NT2/D1 (cell line): ENCODE measurements around the gene NSUN2.

ENCODE experiments used
- YY1 ChIP-seq: IDR thresholded peaks from 2 replicates; pipeline ENCODE4 v1.6.1; 2011; ENCODE audit not compliant: insufficient read length, insufficient read depth
- ZNF274 ChIP-seq: IDR thresholded peaks from 2 replicates; pipeline ENCODE4 v1.6.1; 2011; ENCODE audit warnings: mild to moderate bottlenecking, low read depth, low read length

DNA sequence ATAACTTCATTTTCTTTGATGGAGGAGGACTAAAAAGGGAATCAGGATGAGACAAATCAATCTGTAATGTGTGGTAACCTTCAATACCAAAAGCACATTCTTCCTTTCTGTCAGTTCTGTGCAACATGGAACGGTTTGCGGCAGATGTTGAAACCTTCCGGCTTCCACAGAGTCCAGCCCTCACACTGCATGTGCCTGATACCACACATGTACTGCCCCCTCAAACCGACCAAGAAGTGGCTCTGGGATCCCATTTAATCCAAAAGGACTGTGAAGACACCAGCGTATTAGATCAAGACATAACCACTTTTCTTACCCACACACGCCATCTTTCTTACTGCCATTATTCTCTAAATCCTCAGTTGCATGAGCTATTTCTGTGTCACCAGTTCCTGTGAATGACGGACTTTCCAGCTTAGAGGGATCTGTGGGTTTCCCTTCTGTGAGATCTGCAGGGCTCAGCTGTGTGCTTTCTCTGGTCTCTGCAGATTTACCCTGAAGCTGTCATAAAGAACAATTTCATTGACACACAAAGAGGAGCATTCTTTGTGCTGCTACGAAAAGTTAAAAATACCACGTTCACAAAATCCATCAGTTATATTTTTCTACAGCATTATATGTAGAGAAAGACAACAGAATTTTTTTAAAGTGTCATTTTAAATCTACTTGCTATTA is 25.8 kb downstream of the NSUN2 start:
- TF ChIP-seq YY1, result no peak
- TF ChIP-seq ZNF274, result no peak
